HFFc6 (cell line): ENCODE measurements around the gene KRT79. TPM values are rescaled to one million over a fixed set of nuclear protein-coding genes. Genes with fewer than 3 reads are reported as not detected.

Source experiments
- DNase-seq: peaks from one replicate; pipeline ENCODE4 v3.0.0-alpha.2; 2018
- H3K27ac Mint-ChIP-seq: 2 replicates; pipeline ENCODE4 v1.8.0; 2020; ENCODE audit warnings: mild to moderate bottlenecking, mixed read lengths
- H3K27me3 Mint-ChIP-seq: 2 replicates; pipeline ENCODE4 v1.8.0; 2021; ENCODE audit warnings: mild to moderate bottlenecking, moderate library complexity, mixed read lengths; ENCODE audit not compliant: insufficient read depth
- H3K36me3 Mint-ChIP-seq: 2 replicates; pipeline ENCODE4 v1.8.0; 2021; ENCODE audit warnings: low read depth, mixed read lengths
- H3K4me1 Mint-ChIP-seq: 2 replicates; pipeline ENCODE4 v1.8.0; 2020; ENCODE audit warnings: low read depth, mixed read lengths
- H3K4me3 Mint-ChIP-seq: 2 replicates; pipeline ENCODE4 v1.8.0; 2020; ENCODE audit warnings: mild to moderate bottlenecking, moderate library complexity, mixed read lengths
- H3K9me3 Mint-ChIP-seq: 2 replicates; pipeline ENCODE4 v1.8.0; 2020; ENCODE audit warnings: mild to moderate bottlenecking, mixed read lengths
- CTCF ChIP-seq: fragments of 200-600 bp; sonication (generic); IDR thresholded peaks from 2 replicates; pipeline ENCODE4 v1.5.0; 2021; ENCODE audit warnings: antibody characterized with exemption, mild to moderate bottlenecking
- total RNA-seq, 6 experiments: library from RNA; stranded (reverse); fragmentation: NEBNext Ultra II Directional; extraction: Animal tissue kit (Norgen Biotek cat#: 25700); gene quantifications; 2 replicates in 1 of 6; 3 replicates in 5 of 6; pipeline ENCODE4 v1.2.3, GENCODE V29; 2021

Gene KRT79
- total RNA-seq, 6 experiments from 2014 or later = not detected

GRCh38 chr12:52851787-52852186 lies 17.7 kb upstream of the KRT79 start:
- Mint-ChIP-seq H3K27me3 (peaks cover 54% of the 10 kb centered on the region), H3K36me3 (no peaks in the 10 kb centered on the region), H3K4me1 (no peaks in the 10 kb centered on the region), H3K9me3 (no peaks in the 10 kb centered on the region), H3K27ac (no peak overlapping the region), H3K4me3 (no peak overlapping the region)
- no peak for DNase-seq
- TF ChIP-seq CTCF = no peak

- peaks cover 59% of the 10 kb centered on the region for H3K27me3 Mint-ChIP-seq
- TF ChIP-seq CTCF = no peak
- H3K36me3 Mint-ChIP-seq = no peaks in the 10 kb centered on the region
- no peak overlapping the region for H3K27ac Mint-ChIP-seq
- H3K4me1 Mint-ChIP-seq = no peaks in the 10 kb centered on the region
- no peaks in the 10 kb centered on the region for H3K9me3 Mint-ChIP-seq
- no peak for DNase-seq
- no peak overlapping the region for H3K4me3 Mint-ChIP-seq
Observed at GRCh38 chr12:52850681-52851080, 16.6 kb upstream of the KRT79 start.

GRCh38 chr12:52849511-52849910 lies 15.4 kb upstream of the KRT79 start:
- no peak overlapping the region for H3K27ac Mint-ChIP-seq
- TF ChIP-seq CTCF = no peak
- DNase-seq = no peak
- no peaks in the 10 kb centered on the region for H3K36me3 Mint-ChIP-seq
- no peaks in the 10 kb centered on the region for H3K4me1 Mint-ChIP-seq
- no peaks in the 10 kb centered on the region for H3K9me3 Mint-ChIP-seq
- no peak overlapping the region for H3K4me3 Mint-ChIP-seq
- peaks cover 57% of the 10 kb centered on the region for H3K27me3 Mint-ChIP-seq

- Mint-ChIP-seq H3K4me3 (no peak within 1 kb of the TSS), H3K9me3 (no peaks in the 10 kb centered on the region), H3K27ac (no peak within 1 kb of the TSS), H3K36me3 (no peaks in the 10 kb centered on the region), H3K4me1 (no peaks in the 10 kb centered on the region), H3K27me3 (peaks cover 50% of the 10 kb centered on the region)
- DNase-seq = no peak
- no peak for TF ChIP-seq CTCF
Observed at GRCh38 chr12:52848661-52849255, 14.6 kb upstream of the KRT79 start, which contains the start of gene KRT78. KRT78 (minus strand) TSS chr12:52848994; CDS start chr12:52848930, 64 bp downstream.

GRCh38 chr12:52847335-52848102 lies 13.4 kb upstream of the KRT79 start:
- peaks cover 41% of the 10 kb centered on the region for H3K27me3 Mint-ChIP-seq
- H3K9me3 Mint-ChIP-seq = no peaks in the 10 kb centered on the region
- no peak for DNase-seq
- no peaks in the 10 kb centered on the region for H3K4me1 Mint-ChIP-seq
- H3K4me3 Mint-ChIP-seq = no peak overlapping the region
- TF ChIP-seq CTCF = no peak
- H3K36me3 Mint-ChIP-seq = no peaks in the 10 kb centered on the region
- no peak overlapping the region for H3K27ac Mint-ChIP-seq
